SHP77 (cell line): ENCODE data around the gene RTL10.

Experiments
- DNase-seq, 2 experiments: peaks; one replicate each; lab custom pipeline; 2025; lab: John Stamatoyannopoulos, UW

Gene RTL10

DNA sequence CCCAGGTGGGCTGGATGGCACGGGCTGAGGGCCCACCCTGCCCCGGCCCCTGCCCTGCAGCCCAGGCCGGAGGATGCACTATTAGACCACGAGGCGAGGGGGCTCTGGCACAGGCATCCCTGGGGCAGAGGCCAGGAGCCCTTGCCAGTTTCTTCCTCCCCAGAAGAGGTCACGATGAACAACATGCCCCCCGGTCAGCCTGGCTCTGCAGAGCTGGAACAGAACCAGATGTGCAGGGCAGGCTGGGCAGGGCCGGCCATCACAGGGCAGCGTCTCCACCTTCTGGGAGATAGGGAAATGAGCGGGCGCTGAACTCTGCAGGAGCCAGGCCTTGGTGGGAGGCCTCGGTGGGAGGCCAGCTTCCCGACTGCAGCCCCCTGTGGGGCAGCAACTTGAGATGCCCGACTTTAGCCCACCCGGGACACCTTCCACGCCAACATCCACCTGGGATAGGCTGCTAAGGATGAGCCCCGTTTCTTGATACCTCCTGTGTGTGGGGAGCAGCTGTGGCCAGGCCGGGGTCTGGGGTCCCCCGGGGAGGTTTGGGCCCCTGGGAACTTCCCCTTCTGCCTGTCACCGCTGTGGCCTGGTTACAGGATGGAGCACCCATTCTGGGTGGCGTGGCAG lies 21.8 kb upstream of the RTL10 start:
- no peak for DNase-seq

DNA sequence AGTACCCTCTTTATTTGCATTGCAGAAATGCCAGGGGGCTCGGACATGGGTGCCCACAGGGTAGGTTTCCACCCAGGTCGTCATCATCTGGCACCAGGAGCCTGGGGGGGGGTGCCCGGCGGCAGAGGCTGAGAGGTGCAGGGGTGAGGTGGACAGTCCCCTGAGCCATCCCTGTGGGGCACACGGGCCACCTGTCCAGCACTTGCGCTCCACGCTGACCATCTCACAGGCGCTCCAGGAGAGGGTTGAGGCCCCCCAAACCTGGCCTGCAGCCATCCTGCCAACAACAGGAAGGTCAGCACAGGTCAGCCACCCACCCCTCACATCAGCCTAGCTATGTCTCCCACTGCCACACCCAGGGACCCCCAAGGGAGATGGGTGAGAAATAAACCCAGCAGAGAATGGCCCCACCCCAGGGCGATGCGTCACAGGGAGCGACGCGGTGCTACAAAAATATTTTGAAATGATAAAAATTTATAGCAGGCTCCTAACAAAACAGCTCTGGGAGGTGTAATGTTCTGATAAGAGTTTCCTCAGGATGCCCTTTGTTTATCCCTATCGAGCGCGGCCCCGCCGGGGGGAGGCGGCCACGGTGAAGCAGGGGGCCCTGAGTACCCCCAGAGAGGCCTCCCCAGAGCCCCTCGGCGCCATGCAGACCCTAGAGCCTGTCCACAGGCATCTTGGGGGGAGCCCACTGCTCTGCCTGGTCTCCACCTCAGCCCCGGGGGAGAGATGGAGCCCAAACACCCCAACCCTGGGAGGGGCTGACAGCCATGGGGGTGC lies 21.0 kb upstream of the RTL10 start:
- no peak for DNase-seq

DNA sequence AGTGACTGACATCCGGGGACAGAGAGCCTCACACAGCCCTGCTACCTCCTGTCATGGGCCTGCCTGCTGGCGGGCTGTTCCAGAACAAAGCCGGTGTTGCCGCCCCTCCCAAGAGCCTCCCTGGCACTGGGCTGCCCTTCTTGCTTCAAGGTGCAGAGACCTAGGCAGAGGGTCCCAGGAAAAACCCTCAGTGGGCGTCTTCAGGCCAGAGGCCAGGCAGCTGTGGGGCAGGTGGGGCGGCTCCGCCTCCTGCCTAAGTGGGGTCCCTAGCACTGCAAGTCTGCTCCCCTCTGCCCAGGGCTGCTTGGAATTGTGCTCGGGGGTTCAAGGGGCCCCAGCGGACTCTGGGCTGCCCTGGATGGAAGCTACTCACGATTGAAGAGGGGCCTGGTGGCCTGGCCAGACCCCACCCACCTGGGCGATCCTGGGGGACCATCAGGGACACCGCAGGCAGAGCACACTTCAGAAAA lies 20.4 kb upstream of the RTL10 start:
- no peak for DNase-seq

DNA sequence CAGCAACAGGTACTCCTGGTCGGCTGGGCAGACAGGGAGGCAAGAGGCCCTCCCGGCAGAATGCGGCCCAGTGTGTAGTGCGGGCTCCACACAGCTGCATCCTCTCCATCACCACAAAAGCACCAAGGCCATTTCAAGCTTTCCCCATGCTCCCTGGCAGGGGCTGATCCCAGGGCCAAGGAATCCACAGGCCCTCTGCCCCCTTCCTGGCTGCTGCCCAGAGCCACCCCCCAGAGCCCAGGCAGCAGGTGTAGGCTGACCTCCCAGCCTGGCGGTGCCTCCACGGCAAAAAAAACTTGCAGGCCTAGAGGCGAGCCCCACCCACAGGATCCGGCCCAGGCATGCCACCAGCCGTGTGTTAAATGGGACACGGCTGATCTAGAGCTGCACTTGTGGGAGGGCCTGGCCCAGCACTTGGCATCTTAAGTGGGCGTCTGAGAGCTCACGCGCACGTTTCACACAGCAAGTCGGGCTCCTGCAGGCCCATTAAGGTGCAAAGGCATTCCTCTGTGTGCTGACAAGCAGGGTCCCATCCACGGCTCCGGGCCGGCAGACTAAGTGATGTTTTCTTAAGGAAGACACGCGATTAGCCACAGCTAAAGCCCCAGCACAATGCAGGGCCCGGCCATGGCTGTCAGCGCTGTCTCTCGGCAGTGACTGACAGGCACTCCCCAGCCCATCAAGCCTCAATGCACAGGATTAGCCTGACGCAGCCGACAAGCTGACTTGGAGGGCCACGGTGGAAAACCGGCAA lies 19.8 kb upstream of the RTL10 start:
- DNase-seq: no peak

DNA sequence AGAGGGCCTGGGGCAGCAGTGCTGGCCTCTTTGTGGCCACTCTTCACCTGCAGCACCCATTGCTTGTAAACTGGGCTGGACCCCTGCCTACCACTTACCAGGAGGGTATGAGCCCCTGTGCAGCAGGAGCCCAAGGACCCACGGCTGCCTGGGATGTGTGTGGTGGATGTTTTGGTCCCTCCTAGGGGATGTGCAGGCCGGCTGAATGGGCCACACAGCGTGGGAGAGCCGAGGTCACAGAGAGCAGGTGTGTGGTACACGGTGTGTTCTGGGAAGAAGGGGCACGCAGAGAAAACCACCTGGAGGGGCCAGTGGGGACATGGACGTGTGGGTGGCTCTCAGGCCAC lies 19.3 kb upstream of the RTL10 start:
- no peak for DNase-seq

DNA sequence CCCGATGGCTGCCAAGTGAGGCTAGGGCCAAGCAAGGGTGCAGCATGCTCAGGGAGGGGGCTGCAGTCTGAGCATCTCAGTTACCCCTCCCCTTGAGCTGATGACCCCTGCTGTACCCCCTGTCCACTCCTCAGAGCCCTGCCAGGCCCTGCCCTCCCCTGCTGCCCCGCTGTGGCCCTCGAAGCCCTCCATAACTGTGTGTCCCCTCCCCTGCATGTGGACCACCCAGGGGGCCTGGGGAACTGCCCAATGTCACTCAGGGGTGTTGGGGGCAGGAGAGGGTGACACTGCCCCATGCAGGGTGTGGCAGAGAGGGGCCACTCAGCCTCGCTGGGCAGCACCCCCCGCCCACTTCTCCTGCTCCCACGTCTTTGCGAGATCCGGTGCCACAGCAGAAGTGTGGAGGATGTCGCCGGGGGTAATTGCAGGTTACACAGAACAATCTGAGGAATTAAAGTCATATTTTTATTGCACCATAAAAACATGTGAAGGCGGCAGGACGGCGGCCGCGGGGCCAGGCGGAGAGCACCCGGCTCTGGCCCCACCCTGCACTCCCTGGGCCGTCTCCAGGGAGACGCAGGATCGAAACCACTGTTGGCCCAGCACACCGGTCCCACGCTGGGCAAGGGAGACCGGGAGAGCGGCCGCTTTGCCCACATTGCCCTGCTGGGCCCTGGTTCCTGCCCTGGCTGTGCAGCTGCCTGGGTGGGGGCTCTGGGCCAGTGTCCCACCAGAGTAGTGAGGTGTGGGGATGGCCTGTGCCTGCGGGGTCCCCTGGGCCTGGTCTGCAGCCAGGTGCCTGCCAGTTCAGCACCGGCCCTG lies 18.7 kb upstream of the RTL10 start:
- DNase-seq: no peak

DNA sequence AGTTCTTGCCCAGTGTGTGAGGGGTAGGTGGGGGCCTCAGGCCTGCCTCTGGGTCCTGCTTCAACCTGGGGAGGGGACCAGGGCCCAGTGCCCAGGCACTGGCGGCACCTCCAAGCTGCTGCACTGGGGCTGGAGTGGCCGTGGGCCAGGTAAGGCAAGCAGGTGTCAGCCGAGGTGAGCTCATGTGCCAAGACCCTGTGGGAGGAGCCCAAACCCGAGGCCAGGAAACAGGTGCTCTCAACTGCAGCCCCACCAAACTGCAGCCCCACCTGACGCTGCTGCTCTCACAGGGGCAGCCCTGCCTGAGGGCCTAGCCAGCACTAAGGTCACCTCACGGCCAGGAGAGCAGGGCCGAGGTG lies 18.1 kb upstream of the RTL10 start:
- DNase-seq: no peak

DNA sequence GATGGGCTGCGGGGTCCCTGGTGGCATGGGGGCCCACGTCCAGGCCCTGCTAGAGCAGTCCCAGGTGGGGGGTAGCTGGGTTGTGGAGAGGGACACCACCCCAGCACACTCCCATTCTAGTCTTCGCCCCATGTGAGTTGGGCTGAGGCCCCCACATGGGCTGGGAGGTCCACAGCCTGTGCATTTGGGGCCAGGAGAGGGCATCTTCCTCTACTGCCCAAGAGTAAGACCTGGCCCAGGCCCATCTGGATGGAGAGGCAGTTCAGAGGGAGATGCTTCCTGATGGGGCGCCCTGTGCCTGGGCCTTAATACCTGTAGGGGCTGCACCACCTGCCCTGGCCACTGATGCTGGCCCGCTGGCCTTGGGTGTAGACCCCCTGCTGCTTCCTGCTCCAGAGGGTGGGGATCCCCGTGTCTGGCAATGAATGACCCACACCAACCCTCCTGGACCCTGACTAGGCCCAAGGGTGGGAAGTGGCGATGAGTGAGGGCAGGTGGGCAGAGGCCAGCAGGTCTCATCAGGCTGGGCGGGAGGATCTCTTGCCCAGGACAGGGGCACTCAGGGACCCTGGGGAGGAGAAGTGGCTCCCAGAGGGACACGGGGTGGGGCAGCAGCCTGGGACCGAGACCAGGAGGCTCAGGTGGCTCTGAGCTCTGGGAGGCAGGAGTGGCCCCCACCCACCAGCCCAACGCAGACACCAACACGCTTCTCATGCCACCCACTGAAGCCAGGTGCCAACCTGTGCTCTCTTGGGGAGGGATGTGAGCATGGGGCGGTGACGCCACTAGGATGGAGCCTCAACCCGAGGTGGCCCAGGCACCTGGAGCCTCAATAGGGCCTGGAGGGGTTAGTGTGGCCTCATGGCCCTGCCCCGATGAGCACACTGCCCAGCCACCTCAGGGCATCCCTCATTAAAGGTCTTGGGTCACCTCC lies 17.4 kb upstream of the RTL10 start:
- DNase-seq: no peak

DNA sequence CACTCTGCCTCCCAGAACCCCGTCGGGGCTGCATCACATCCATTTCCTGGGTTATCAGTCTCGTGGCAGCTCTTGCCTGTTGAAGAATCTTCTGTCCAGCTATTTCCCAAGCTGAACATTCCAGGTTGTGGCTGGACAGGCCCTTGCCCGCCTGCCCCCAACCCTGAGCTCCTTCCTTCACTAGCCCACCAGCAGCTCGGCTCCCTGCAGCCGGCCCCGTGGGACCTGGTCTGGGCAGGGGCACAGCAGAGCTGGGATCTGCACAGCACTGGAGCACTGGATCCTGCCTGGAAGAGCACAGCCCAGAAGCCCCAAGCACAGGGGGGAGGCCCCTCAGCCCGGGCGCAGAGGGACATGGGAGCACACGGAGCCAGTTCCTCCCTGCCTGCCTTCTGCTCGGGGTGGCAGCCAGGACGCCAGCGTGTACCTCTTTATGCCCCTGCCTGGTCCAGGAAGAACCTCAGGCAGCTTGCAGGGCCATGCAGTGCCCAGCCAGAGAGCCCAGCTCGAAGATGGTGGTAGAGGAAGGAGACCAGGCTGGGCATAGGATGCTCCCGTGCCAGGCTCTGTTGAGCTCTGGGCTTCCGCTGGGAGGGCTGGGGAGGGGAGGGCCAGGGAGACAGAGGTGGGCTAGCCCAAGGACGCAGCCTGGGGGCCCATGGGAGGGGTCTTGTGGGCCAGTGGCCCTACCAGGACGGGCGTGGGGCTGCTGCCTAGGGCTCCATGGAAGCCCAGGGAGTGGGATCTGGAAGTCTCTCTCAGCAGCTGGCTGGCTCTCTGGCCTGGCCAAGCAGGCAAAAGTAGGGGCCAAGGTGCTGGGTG lies 16.6 kb upstream of the RTL10 start:
- no peak for DNase-seq

DNA sequence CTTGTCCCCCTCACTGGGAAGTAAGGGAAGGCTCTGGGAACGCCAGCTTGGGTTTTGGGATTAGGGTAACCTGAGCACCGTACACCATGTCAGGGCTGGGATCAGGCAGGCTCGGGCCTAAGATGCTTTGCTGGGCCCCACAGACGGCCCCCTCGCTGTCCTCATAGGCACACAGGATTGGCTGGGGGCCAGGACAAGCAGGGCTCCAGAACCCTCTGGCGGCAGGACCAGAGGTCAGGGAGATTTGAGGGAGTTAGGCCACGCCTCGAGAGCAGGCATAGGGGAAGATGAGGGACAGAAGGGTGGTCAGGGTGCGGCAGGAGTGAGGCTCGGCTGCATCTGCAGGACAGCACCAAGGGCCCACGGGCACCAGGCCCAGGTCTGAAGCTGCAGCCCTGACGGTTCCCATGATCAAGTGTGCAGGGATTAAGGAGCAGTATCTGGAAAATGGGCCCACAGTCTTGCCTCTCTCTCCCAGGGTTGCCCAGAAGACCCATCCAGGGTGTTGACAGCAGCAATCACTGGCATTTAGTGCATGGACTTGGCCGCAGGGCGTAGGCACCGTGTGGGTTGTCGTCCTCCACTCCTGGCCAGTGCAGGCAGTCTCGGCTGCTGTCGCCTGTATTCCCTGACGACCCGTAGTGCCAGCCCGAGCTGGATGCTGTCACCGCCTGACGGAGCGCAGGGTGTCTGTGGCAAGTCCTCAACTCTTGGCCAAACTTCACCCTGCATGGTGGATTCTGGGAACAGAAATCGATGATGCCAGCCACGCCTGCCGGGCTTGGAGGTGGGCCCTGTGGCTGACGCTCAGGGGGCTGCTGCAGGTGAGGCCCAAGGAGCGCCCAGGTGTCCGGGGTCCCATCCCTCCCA lies 15.7 kb upstream of the RTL10 start:
- DNase-seq: no peak

DNA sequence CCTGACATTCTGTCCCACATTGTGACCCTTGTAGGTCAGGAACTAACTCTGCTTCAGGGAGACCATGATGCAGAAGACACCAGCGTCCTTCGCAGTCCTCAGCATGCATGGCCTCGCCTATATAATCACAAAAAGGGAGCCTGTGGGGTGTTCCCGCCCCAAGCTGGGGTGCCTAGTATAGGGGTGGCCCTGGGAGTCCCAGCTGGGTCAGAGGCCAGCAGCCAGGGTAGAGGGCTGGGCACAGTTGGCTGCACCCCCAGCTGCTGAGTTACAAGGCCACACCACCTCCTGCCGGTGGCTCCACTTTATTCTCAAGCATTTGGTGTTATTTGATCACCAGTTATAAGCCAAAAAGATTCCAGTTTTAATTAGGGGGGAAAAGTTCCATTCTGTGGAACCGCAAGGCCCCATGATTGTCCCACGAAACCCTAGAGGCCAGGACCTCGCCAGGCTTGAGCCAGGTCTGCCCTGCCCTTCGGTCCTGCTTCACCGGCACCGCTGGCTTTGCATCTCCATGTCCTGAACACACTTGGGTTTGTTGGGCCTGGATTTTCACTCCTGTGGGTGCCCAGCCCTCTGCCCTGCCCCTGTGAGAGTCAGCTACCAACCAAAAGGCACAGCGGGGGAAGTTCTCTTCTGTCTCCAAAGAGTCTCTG lies 15.0 kb upstream of the RTL10 start:
- DNase-seq: no peak

DNA sequence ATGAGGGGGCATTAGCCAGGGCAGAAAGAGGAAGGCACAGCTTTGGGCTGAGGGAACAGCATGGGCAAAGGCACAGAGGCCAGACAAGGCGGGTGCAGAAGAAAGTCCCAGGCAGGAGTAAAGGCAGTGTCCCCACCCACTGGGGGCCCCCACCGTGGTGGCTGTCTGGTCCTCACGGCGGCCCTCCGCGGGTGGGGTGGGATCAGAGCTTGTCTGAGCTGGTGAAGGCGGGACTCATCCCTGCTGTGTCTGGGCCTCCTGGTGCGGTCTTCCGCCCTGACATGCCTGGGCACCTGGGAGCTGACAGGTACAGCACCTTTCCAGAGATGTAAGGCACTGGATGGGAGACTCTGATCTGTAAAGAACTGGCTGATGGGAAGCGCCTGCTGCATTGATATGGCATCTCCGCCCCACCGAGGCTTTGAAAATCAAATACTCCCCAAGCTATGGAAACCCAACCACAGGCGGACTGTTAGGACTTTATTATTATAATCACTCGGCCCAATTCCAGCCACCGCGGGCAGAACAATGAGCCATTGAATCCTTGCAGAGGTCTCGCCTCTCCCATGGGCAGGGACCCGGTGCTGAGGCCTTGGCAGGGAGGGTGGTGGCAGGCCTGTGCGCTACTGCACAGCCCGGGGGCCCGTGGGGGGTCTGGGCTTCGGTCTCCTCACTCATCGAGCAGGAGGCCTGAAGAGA lies 14.2 kb upstream of the RTL10 start:
- no peak for DNase-seq

DNA sequence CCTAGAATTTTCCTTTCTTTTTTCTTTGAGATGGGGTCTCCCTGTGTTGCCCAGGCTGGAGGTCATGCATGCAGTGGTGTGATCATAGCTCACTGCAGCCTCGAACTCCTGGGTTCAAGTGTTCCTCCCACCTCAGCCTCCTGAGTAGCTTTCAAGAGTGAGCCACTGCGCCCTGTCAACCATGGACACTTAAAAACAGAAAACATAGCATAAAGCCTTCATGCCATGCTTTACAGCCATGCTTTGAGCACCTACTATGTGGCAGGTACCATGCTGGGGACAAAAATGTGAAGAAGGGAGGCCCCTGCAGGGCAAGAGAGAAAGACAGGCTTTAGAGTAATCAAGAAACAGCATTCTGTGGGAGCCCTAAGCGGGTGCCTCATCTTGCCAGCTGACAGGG lies 13.7 kb upstream of the RTL10 start:
- no peak for DNase-seq

DNA sequence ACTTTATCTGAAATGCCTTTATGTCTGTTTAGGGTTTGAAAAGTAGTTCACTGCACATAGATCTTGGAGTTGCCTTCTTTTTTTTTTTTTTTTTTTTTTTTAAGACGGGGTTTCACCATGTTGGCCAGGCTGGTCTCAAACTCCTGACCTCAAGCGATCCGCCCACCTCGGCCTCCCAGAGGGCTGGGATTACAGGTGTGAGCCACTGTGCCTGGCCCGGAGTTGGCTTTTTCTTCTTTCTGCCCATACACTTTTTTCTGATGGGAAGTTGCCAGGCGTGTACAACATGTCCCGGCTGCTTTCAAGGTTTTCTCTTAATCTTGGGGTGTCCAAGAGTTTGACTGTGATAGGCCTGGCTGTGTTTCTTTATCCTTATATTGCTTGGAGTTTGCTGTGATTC lies 12.9 kb upstream of the RTL10 start:
- DNase-seq: no peak

DNA sequence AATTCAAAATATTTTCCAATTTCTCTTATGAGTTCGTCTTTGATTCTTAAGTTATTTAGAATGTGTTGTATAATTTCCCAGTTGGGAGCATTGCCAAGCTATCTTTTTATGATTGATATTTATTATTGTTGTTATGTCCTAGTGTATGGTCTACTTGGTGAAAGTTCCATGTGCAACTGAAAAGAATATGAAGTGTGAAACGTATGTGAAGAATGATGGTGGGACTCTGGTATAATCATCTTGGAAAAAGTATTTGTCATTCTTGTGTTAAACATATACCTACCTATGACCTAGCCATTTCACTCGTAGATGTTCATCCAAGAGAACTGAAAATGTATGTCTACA lies 12.0 kb upstream of the RTL10 start:
- no peak for DNase-seq

DNA sequence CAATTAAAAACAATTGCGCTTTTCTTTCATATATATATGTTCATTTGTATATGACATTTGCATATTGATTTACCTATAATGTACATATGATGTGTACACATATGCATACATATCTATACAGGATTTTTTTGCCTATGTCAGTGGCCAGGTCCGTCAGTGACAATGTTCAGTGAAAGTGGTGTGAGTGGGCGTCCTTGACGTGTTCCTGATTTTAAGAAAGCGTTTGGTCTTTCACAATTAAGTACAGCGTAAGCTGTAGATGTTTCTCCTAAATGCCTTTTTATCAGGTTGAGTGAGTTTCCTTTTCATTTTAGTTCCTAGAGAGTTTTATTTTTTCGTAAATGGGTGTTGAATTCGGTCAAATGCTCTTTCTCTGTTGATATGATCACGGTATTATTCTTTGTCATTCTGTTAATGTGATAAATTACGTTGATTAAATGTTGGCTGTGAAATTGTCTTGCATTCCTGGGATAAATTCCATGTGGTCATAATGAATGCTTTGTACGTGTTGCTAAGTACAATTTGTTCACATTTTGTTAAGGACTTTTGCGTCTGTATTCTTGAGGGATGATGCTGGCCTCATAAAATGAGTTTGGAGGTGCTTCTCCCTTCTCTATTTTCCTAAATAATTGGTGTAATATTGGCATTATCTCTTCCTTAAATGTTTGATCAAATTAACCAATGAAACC lies 10.6 kb upstream of the RTL10 start:
- DNase-seq: no peak

DNA sequence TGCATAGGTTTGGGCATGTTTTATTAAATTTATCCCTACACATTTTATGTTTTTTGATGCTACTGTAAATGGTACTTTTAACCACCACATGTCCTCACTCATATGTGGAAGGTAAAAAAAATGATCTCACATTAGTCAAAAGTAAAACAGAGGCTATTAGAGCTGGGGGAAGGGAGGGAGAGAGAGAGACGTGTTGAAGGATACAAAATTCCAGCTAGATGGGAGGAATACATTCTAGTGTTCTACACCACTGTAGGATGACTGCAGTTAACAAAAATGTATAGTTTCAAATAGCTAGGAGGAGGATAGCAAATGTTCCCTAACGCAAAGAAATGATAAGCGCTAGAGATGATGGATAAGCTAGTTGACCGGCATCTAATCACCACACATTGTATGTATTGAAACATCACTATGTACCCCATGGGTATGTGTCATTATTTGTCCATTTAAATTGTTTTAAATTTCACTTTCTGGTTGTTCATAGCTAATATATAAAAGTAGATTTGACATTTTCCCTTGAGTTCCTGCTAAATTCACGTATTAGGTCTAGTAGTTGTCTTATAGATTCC lies 9.9 kb upstream of the RTL10 start:
- no peak for DNase-seq
